Activated naive CD8-positive, alpha-beta T cell (primary cell): ENCODE data around the gene JAZF1.
"Not testable (repeated sequence)": the region's sequence is repeated elsewhere in the genome, so short reads cannot be mapped to it uniquely, and the experiment has no call there.

ENCODE experiments used
- H3K27ac Mint-ChIP-seq: one replicate; pipeline ENCODE4 v1.8.0; 2021; ENCODE audit warnings: mixed read lengths
- H3K27me3 Mint-ChIP-seq: one replicate; pipeline ENCODE4 v1.8.0; 2021; ENCODE audit warnings: mixed read lengths
- H3K36me3 Mint-ChIP-seq: one replicate; pipeline ENCODE4 v1.8.0; 2021; ENCODE audit warnings: mixed read lengths
- H3K4me1 Mint-ChIP-seq: one replicate; pipeline ENCODE4 v1.8.0; 2021; ENCODE audit warnings: low read depth, mixed read lengths
- H3K4me3 Mint-ChIP-seq: one replicate; pipeline ENCODE4 v1.8.0; 2021; ENCODE audit warnings: mild to moderate bottlenecking, mixed read lengths
- H3K9me3 Mint-ChIP-seq: one replicate; pipeline ENCODE4 v1.8.0; 2021; ENCODE audit warnings: low read depth, mixed read lengths

Gene JAZF1

GRCh38 chr7:27872356-27873275 lies 308.0 kb downstream of the JAZF1 start:
- H3K27me3 Mint-ChIP-seq, result no peaks in the 10 kb centered on the region
- H3K4me3 Mint-ChIP-seq, result no peak overlapping the region
- no peaks in the 10 kb centered on the region for H3K4me1 Mint-ChIP-seq
- no peak overlapping the region for H3K27ac Mint-ChIP-seq
- no peaks in the 10 kb centered on the region for H3K9me3 Mint-ChIP-seq
- peaks cover 2% of the 10 kb centered on the region for H3K36me3 Mint-ChIP-seq

DNA sequence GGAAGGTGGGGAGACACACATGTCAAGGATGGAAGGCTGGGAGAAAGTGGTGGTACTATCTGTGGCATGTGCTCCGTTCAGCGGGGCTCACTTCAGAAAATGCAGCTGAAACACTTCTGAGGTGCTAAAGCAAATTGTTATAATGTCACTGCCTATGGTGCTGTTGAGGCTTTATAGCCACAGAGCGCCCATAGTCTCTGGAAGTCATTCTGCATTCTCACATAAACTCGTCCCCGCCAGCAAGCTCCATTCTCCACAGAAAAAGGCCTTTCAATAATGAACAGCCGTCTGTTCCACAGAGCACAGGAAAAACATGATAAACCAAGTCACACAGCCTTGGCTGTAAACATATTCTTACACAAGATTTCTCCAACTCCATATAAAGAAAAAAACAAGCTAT lies 308.7 kb downstream of the JAZF1 start:
- Mint-ChIP-seq H3K9me3 (no peaks in the 10 kb centered on the region), H3K27me3 (no peaks in the 10 kb centered on the region)

DNA sequence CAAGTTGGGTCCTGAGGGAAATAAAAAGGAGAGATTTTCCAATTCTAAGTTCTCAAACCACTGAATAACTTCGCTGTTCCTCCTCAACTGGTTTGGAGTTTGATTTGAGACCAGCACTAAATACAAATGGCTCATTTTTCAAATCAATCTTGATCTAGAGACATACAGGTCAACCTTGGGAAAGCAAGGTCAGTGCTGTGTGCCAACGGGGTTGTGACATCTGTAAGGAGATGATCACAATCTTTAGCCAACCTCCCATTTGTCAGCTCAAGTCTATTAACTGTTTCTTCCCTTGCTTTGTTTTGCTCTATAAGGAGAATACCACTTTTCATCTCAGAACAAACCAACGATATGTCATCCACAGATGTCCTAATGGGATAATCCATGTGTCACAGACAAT lies 309.5 kb downstream of the JAZF1 start:
- Mint-ChIP-seq H3K4me3 (no peak overlapping the region), H3K27me3 (no peaks in the 10 kb centered on the region), H3K4me1 (no peaks in the 10 kb centered on the region), H3K9me3 (no peaks in the 10 kb centered on the region), H3K36me3 (no peaks in the 10 kb centered on the region), H3K27ac (no peak overlapping the region)

More for the DNA sequence above, 308.7 kb downstream of the JAZF1 start:
- H3K4me1 Mint-ChIP-seq, result no peaks in the 10 kb centered on the region
- H3K36me3 Mint-ChIP-seq, result no peaks in the 10 kb centered on the region
- no peak overlapping the region for H3K4me3 Mint-ChIP-seq
- H3K27ac Mint-ChIP-seq, result no peak overlapping the region

DNA sequence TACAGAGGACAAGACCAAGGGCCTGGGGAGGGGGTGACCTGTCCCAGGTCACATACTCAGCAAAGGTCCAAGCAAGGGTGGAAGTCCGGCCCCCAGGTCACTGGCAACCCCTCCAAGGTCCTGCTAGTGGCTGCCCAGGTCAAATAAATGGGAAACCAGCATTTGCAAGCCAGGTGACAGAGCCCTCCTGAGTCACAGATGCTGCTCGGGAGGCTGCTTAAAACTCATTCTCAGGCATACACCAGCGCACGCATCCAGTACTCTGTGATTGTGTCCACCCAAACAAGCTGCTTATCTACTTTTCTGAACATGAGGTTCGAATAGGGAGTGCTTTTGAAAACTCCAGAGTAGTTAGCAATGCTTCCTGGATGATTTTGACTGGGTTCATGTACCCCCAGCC lies 310.0 kb downstream of the JAZF1 start:
- no peak overlapping the region for H3K27ac Mint-ChIP-seq
- H3K9me3 Mint-ChIP-seq, result no peaks in the 10 kb centered on the region
- H3K36me3 Mint-ChIP-seq, result no peaks in the 10 kb centered on the region
- H3K4me1 Mint-ChIP-seq, result no peaks in the 10 kb centered on the region
- H3K27me3 Mint-ChIP-seq, result no peaks in the 10 kb centered on the region
- H3K4me3 Mint-ChIP-seq, result no peak overlapping the region

GRCh38 chr7:27869056-27869455 lies 311.5 kb downstream of the JAZF1 start:
- Mint-ChIP-seq H3K36me3 (no peaks in the 10 kb centered on the region), H3K4me3 (no peak overlapping the region)

DNA sequence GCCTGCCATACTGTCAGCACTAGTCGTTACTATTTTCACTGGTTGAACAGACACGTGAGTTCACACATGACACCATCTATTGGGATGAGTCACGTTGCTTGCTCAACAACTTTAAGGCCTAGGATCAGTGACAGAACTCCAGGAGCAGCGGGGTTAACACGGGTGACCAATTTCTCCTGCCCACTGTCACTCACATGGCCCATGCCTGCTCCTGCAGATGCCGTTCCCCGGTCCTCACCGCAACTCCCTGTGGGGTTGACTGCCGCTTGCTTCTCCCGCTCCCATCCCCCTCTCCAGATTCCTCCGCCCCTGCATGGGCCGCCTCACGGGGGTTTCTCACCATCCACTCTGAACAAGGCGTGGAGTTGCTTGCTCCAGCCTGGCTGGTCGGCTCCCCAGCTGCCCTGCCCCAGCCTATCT lies 312.5 kb downstream of the JAZF1 start:
- Mint-ChIP-seq H3K27me3 (no peaks in the 10 kb centered on the region), H3K4me3 (no peak overlapping the region), H3K27ac (no peak overlapping the region), H3K4me1 (no peaks in the 10 kb centered on the region), H3K9me3 (no peaks in the 10 kb centered on the region), H3K36me3 (no peaks in the 10 kb centered on the region)

More at GRCh38 chr7:27869056-27869455, 311.5 kb downstream of the JAZF1 start:
- Mint-ChIP-seq H3K9me3 (no peaks in the 10 kb centered on the region), H3K27ac (no peak overlapping the region), H3K4me1 (no peaks in the 10 kb centered on the region), H3K27me3 (no peaks in the 10 kb centered on the region)

DNA sequence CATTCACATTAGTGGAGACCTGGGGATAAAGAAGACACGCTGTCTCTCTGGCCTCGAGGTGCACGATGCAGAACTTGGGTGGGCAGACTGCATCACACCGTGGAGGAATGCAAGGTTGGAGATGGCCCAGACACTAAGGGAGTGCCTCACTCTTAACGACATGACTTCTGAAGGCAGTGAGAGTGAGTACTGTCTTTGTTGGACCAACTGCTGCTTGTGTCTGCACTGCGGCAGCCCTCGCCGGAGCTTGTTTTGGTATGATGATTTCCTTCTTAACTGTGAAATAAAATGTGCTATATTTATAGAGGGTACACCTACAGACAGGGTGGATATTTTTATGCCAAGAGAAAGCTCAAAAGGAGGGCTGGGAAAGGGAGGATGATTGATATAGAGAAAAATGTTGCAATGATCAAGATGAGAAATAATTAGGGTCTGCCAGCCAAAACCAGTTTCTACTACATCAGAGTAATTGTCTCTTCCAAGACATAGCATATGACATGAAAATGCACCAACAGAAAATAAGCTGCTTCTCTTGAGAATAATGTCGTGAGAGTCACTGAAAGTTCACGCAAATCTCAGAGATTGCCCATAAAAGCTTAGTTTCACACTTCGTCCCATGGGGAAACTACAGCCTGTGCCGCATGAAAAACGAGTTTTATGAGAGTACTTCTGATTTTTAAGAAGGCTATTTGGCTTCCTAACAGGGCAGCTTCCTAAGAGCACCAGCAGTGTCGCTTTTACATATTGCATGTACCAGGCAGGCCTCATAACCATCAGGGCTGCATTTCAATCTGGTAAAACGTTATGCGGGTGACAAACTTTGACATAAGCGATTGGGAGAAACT lies 313.5 kb downstream of the JAZF1 start:
- Mint-ChIP-seq H3K4me3 (no peak overlapping the region), H3K27me3 (no peaks in the 10 kb centered on the region), H3K4me1 (no peaks in the 10 kb centered on the region), H3K9me3 (no peaks in the 10 kb centered on the region), H3K27ac (no peak overlapping the region), H3K36me3 (no peaks in the 10 kb centered on the region)

DNA sequence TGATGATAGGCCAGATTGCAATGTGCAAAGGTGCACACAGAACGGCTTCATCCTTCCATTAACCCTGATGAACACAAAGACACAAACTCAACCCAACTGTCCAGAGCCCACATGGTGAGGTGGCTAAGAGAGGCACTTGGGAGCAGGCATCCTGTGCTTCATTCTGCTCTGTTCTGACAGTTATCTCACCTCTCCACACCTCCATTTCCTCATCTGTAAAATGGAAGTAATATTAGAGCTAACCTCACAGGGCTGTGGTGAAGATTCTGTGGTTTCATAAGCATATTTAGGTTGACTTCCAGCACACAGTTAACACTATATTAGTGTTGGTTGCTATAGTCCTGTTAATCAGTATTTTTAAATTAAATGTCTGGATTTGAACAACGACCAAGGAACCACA lies 314.3 kb downstream of the JAZF1 start:
- no peak overlapping the region for H3K4me3 Mint-ChIP-seq
- no peak overlapping the region for H3K27ac Mint-ChIP-seq
- no peaks in the 10 kb centered on the region for H3K9me3 Mint-ChIP-seq
- no peaks in the 10 kb centered on the region for H3K36me3 Mint-ChIP-seq
- no peaks in the 10 kb centered on the region for H3K27me3 Mint-ChIP-seq
- no peaks in the 10 kb centered on the region for H3K4me1 Mint-ChIP-seq

- H3K4me1 Mint-ChIP-seq, result no peaks in the 10 kb centered on the region
- H3K4me3 Mint-ChIP-seq, result no peak overlapping the region
- no peaks in the 10 kb centered on the region for H3K27me3 Mint-ChIP-seq
- H3K36me3 Mint-ChIP-seq, result peaks cover 5% of the 10 kb centered on the region
- H3K27ac Mint-ChIP-seq, result no peak overlapping the region
- no peaks in the 10 kb centered on the region for H3K9me3 Mint-ChIP-seq
Measured at GRCh38 chr7:27863880-27864279, 316.7 kb downstream of the JAZF1 start.

- Mint-ChIP-seq H3K9me3 (no peaks in the 10 kb centered on the region), H3K27me3 (no peaks in the 10 kb centered on the region), H3K4me1 (no peaks in the 10 kb centered on the region), H3K27ac (no peak overlapping the region), H3K4me3 (no peak overlapping the region), H3K36me3 (peaks cover 7% of the 10 kb centered on the region)
Measured at GRCh38 chr7:27861747-27862146, 318.8 kb downstream of the JAZF1 start.

DNA sequence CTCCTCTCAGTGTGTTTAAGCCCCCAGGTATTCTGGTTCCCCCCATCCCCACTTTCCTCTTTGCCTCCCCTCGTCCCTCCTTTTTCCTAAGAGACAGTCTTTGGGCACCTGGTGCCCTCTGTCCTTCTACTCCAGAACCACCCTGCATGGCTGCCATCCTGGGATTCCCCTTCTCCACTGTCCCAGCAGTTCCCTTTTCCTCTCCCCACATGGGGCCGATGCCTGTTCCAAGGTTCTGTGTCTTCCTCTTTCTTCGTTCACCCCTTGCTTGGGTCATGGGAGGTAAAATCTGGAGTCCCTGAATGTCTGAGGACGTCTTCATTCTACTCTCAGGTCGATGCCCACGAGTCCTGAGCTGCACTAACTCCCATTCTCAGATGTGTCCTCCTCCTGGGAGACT lies 319.8 kb downstream of the JAZF1 start:
- H3K27me3 Mint-ChIP-seq, result no peaks in the 10 kb centered on the region
- no peaks in the 10 kb centered on the region for H3K9me3 Mint-ChIP-seq
- H3K36me3 Mint-ChIP-seq, result peaks cover 9% of the 10 kb centered on the region
- H3K4me3 Mint-ChIP-seq, result no peak overlapping the region
- H3K27ac Mint-ChIP-seq, result no peak overlapping the region
- H3K4me1 Mint-ChIP-seq, result no peaks in the 10 kb centered on the region

GRCh38 chr7:27856703-27857485 lies 323.7 kb downstream of the JAZF1 start:
- H3K27me3 Mint-ChIP-seq, H3K4me1 Mint-ChIP-seq, H3K9me3 Mint-ChIP-seq, H3K27ac Mint-ChIP-seq, H3K4me3 Mint-ChIP-seq: not testable (repeated sequence)
- H3K36me3 Mint-ChIP-seq, result peaks cover 19% of the 10 kb centered on the region

DNA sequence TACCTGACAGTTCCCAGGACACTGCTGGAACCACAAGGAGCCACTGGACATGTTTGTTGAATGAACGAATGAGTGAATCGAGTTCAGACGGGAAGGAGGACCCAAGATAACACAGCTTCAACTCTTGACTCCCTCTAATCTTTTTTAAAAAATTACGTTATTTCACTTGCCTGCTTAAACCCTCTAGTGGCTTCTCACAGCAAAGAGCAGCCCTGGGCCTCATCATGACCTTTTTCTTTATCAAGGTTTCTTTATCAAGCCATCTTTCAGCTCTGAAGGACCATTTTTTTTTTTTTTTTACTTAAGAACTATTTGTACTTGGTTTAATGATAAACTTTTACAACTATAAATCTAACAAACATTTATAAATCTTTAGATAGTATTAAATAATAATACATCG lies 330.1 kb downstream of the JAZF1 start:
- H3K27me3 Mint-ChIP-seq, result no peaks in the 10 kb centered on the region
- peaks cover 8% of the 10 kb centered on the region for H3K36me3 Mint-ChIP-seq
- no peaks in the 10 kb centered on the region for H3K9me3 Mint-ChIP-seq
- no peaks in the 10 kb centered on the region for H3K4me1 Mint-ChIP-seq
- H3K27ac Mint-ChIP-seq, result no peak overlapping the region
- H3K4me3 Mint-ChIP-seq, result no peak overlapping the region

GRCh38 chr7:27846388-27846787 lies 334.2 kb downstream of the JAZF1 start:
- Mint-ChIP-seq H3K36me3 (no peaks in the 10 kb centered on the region), H3K9me3 (no peaks in the 10 kb centered on the region), H3K27me3 (no peaks in the 10 kb centered on the region), H3K27ac (no peak overlapping the region), H3K4me3 (no peak overlapping the region), H3K4me1 (no peaks in the 10 kb centered on the region)
